ENCODE data around the gene AFMID. TPM values are rescaled to one million over a fixed set of nuclear protein-coding genes. Genes with fewer than 3 reads are reported as not detected.
"Not testable (repeated sequence)": the region's sequence is repeated elsewhere in the genome, so short reads cannot be mapped to it uniquely, and the experiment has no call there.

Gene AFMID
- total and polyA plus RNA-seq, 8 donors: 30.7 to 53.7 (median 34.0) TPM

DNA sequence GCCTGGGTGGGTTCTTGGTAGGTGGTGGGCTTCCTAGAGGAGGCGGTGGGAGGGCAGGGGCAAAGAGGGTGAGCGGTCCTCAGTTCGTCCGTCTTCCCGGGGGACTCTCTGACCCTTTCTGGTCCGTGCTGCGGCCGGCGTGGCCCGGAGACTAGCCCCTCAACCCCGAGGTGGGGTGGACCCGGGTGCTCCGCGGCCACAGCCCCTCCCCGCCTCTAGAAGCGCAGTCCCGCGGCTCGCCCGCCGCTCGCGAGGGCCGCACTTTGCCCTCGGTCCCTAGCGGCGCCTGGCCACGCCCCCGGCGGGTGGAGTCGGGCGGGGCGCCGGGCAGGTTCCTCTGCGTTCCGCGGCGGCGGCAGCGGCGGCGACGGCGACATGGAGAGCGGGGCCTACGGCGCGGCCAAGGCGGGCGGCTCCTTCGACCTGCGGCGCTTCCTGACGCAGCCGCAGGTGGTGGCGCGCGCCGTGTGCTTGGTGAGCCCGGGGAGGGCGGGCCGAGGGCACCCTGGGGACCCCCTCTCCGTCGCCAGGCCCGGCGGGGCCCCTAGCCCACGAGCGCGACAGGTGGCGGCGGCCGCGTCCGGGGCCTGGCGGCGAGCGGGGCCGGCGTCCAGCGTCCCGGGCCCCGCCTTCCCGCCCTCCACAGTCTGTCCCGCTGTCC, 18.8 kb upstream of the AFMID start, which contains the start of gene SYNGR2:
Gene SYNGR2, plus strand, starts transcription at position 340 of the 661 bp plus-strand sequence. Its CDS starts 36 bp downstream, at position 376.
- H3K4me1 ChIP-seq: peaks cover under 1 to 28% (median 6%) of the 10 kb centered on the region in 3 donors
- peak within 1 kb of the TSS; percentile 69 to 82 (median 75) for H3K4me3 ChIP-seq
- intact Hi-C loops (cut with DNase I): no loop called here
- TF ChIP-seq, protein P1, sequence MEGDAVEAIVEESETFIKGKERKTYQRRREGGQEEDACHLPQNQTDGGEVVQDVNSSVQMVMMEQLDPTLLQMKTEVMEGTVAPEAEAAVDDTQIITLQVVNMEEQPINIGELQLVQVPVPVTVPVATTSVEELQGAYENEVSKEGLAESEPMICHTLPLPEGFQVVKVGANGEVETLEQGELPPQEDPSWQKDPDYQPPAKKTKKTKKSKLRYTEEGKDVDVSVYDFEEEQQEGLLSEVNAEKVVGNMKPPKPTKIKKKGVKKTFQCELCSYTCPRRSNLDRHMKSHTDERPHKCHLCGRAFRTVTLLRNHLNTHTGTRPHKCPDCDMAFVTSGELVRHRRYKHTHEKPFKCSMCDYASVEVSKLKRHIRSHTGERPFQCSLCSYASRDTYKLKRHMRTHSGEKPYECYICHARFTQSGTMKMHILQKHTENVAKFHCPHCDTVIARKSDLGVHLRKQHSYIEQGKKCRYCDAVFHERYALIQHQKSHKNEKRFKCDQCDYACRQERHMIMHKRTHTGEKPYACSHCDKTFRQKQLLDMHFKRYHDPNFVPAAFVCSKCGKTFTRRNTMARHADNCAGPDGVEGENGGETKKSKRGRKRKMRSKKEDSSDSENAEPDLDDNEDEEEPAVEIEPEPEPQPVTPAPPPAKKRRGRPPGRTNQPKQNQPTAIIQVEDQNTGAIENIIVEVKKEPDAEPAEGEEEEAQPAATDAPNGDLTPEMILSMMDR (IDR thresholded peaks at IDR 0.05): no peak
- H3K27ac ChIP-seq: peak within 1 kb of the TSS; percentile 67 to 89 (median 84)
- no peaks in the 10 kb centered on the region for H3K9me3 ChIP-seq
- peak; percentile 84 to 91 (median 86) for ATAC-seq
- no peaks in the 10 kb centered on the region for H3K27me3 ChIP-seq
- peak; percentile 83 to 97 (median 89) for DNase-seq
- FAIRE-seq: no peak
- H3K36me3 ChIP-seq: peaks cover 0 to 18% (median 12%) of the 10 kb centered on the region in 3 donors
- WGBS, 2 donors: 1% methylated on average over 68 to 84 of the region's 84 CpGs

DNA sequence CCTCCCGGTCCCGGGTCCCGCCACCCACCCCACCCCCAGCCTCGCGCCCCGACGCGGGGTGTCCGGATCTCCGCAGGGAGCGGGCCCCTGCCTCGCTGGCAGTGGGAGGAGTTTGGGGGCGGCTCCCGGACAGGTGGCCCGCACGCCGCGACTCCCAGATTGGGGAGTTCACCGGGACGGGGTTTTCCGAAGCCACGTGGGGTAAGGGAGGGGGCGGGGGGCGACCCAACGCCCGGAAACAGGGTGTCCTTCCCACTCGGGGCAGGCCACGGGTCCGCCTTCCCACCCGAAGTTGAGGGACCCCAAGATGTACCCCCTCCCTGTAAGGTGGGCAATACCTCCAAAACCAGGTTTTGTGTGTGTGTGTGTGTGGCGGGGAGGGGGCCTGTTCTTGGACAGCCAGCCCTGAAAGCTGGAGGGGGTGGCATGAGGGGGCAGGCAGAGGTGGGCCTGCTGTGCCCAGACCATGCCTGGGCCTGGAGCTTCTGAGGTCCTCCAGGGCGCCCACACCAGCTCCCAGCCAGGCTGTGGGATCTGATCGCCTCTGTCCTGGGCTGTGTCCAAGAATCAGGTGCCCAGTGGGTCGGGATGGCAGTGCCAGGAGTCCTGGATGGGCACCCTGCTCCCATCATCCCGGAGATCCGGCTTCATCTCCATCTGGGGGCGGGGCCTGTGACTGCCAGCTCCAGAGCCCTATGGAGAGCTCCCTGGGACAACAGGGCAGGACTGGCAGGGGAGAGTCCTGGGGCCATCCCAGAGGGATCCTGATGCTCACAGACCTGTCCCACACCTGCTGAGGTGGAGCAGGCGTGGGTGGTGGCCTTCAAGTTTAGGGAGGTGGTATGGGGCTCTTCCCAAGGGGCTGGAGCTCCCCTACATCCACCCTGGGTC, 18.0 kb upstream of the AFMID start:
- ATAC-seq: peak; percentile 36 to 61 (median 54)
- intact Hi-C loops (cut with DNase I): no loop called here
- 2 to 3% methylated on average over 7 to 38 of the region's 38 CpGs for WGBS, 2 donors
- Histone ChIP-seq H3K4me3 (peak overlapping the region; percentile 69 to 82 (median 75)), H3K36me3 (peaks cover 0 to 18% (median 12%) of the 10 kb centered on the region in 3 donors), H3K27ac (peak overlapping the region; percentile 67 to 89 (median 84)), H3K4me1 (peaks cover 8 to 36% (median 10%) of the 10 kb centered on the region in 3 donors), H3K9me3 (no peaks in the 10 kb centered on the region), H3K27me3 (no peaks in the 10 kb centered on the region)
- DNase-seq: peak; percentile 62 to 90 (median 74)
- TF ChIP-seq, protein P1 (IDR thresholded peaks at IDR 0.05): no peak
- FAIRE-seq: no peak

DNA sequence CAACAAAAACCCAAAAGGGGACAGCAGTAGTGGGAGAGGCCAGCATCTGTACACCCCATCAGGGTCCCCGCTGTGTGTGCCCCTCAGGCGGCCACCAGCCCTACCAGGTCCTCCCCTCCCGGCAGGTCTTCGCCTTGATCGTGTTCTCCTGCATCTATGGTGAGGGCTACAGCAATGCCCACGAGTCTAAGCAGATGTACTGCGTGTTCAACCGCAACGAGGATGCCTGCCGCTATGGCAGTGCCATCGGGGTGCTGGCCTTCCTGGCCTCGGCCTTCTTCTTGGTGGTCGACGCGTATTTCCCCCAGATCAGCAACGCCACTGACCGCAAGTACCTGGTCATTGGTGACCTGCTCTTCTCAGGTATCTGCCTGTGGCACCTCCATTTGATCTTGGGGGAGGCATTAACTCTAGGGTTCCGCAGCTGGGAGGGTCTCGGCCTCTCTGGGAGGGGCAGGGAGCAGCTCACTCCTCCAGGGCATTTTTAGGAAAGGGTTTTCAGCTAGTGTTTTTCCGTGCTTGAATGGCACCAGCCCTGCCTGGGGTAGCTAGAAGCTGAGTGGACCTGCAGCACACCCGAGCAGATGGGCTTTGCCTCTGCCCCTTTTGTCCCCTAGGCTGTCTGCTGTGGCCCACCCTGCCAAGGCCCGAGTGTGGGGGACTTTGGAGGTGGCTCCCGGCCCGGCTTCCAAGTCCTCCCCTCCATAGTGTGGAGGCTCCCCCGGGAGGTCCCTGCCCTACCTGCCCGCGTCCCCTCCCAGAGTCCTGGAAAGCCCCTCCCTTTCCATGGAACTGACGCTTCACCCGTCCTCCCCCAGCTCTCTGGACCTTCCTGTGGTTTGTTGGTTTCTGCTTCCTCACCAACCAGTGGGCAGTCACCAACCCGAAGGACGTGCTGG, 16.2 kb upstream of the AFMID start:
- Histone ChIP-seq H3K27me3 (no peaks in the 10 kb centered on the region), H3K4me3 (no peak overlapping the region), H3K9me3 (no peaks in the 10 kb centered on the region), H3K4me1 (peaks cover 14 to 53% (median 26%) of the 10 kb centered on the region in 3 donors), H3K36me3 (peaks cover 0 to 18% (median 12%) of the 10 kb centered on the region in 3 donors), H3K27ac (no peak overlapping the region)
- ATAC-seq: no peak
- DNase-seq: peak in 1 of 6 donors; percentile 82
- WGBS, 2 donors: 83 to 87% methylated on average over 30 to 31 of the region's 31 CpGs
- no peak for FAIRE-seq
- TF ChIP-seq, protein P1 (IDR thresholded peaks at IDR 0.05): no peak
- intact Hi-C loops (cut with DNase I): loop anchor here in 1 of 3 donors (5.0 kb wide), 1 partner anchor 49 kb away; no protein-coding TSS in a partner anchor

DNA sequence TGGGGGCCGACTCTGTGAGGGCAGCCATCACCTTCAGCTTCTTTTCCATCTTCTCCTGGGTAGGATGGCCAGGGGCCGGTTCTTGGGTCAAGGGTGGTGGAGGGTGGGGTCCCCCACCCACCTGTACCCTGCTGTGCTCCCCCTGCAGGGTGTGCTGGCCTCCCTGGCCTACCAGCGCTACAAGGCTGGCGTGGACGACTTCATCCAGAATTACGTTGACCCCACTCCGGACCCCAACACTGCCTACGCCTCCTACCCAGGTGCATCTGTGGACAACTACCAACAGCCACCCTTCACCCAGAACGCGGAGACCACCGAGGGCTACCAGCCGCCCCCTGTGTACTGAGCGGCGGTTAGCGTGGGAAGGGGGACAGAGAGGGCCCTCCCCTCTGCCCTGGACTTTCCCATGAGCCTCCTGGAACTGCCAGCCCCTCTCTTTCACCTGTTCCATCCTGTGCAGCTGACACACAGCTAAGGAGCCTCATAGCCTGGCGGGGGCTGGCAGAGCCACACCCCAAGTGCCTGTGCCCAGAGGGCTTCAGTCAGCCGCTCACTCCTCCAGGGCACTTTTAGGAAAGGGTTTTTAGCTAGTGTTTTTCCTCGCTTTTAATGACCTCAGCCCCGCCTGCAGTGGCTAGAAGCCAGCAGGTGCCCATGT, 15.4 kb upstream of the AFMID start:
- FAIRE-seq: not testable (repeated sequence)

More for the DNA sequence above, 15.4 kb upstream of the AFMID start:
- WGBS, 2 donors: 83 to 84% methylated on average over 19 of the region's 19 CpGs
- Histone ChIP-seq H3K36me3 (peaks cover 0 to 18% (median 12%) of the 10 kb centered on the region in 3 donors), H3K4me1 (peaks cover 20 to 61% (median 34%) of the 10 kb centered on the region in 3 donors), H3K27ac (peak overlapping the region in 2 of 4 donors; percentile 55 to 83)
- H3K9me3 ChIP-seq, H3K4me3 ChIP-seq, ATAC-seq, H3K27me3 ChIP-seq: not testable (repeated sequence)
- intact Hi-C loops (cut with DNase I): loop anchor here in 1 of 3 donors (5.0 kb wide), 1 partner anchor 49 kb away; no protein-coding TSS in a partner anchor
- DNase-seq: peak in 1 of 6 donors; percentile 64
